ENCODE data around the gene IVNS1ABP.
"Not testable (repeated sequence)": the region's sequence is repeated elsewhere in the genome, so short reads cannot be mapped to it uniquely, and the experiment has no call there.

The IVNS1ABP gene

GRCh38 chr1:185257116-185257949 lies 59.7 kb downstream of the IVNS1ABP start:
- DNase-seq, result not testable (repeated sequence)

GRCh38 chr1:185255595-185255994 lies 61.4 kb downstream of the IVNS1ABP start:
- DNase-seq, result not testable (repeated sequence)

GRCh38 chr1:185252404-185252803 lies 64.6 kb downstream of the IVNS1ABP start:
- DNase-seq, result not testable (repeated sequence)

- not testable (repeated sequence) for DNase-seq
Measured at GRCh38 chr1:185251928-185252327, 65.1 kb downstream of the IVNS1ABP start.

GRCh38 chr1:185250063-185250462 lies 67.0 kb downstream of the IVNS1ABP start:
- DNase-seq, result no peak

GRCh38 chr1:185249563-185249962 lies 67.5 kb downstream of the IVNS1ABP start:
- no peak for DNase-seq

Measured in right kidney (tissue), 1 donor.